RKO (cell line): ENCODE results near the gene HECW1.
"Not testable (repeated sequence)": the region's sequence is repeated elsewhere in the genome, so short reads cannot be mapped to it uniquely, and the experiment has no call there.

Experiments
- DNase-seq: peaks from one replicate; pipeline ENCODE4 v3.0.0-alpha.2; 2016; ENCODE audit warnings: low spot score

Gene HECW1

DNA sequence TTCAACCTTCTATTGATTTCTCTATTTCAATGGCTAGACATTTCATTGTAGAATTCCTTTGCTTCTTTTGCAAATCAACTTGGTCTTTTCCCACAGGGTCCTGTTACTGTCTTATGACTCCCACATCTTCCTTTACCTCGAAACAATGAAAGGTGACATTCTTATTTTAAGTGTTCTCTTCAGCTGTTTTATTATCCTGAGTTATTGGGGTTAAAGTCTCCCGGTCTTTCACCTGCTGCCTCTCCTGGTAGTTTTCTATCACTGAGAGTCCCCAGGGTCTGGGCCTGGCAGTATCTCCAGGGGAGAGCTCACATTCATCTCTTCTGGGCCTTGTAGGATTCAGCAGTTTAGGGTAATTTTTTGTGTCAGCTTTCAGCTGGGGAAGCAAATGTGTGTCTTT is 95.8 kb downstream of the HECW1 start:
- DNase-seq: no peak

DNA sequence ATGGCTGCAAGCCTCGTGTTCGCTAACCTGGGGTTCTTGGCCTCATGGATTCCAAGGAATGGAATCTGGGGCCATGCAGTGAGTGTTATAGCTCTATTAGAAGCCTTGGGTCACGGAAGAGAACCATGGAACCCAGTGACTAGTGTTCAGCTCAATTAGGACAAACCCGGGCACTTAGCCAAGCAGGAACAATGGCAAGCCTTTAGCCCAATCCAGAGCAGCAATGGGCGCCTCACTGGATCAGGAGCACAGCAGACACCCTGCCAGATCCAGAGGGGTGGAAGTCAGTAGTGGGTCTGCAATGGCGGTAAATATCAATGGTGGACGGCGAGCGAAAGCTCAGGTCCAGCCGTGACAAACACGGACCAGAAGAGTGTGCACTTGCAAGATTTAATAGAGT is 98.1 kb downstream of the HECW1 start:
- DNase-seq: not testable (repeated sequence)

DNA sequence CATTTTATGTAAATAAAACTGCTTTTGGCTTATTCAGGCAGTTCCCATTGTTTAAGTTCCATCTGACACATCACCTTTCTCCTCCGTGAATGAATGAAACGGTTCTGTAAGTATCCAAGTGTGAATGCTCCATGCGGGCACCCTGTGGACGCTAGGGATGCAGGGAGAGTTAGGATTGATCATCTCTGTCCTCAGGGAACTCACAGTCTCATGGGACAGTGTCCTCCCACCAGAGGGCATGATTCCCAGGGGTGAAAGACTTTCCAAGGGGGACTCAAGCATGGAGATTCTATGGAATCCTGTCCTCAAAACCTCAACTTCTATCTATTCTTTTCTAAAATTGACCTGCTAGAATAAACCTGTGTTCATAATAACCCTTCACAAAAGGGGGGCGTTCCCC is 98.8 kb downstream of the HECW1 start:
- DNase-seq: peak; percentile 8

DNA sequence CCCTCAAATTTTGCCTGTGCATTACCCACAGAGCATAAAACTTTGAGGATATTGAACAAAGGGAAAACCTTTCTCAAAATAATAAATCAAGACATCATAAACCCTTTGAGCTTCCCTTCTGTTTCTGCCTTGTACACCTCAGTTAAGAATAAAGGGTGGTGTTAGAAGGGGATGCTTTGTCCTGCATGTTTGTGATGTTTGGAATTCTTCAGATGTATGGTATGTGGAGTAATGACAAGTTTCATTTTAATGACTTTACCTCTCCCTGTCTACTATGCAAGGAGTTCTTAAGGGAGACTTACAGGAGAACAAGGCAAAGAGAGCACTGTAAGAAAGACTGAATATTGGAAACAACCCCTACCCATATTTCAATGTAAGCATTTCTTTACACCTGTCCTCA is 99.2 kb downstream of the HECW1 start:
- DNase-seq: no peak

DNA sequence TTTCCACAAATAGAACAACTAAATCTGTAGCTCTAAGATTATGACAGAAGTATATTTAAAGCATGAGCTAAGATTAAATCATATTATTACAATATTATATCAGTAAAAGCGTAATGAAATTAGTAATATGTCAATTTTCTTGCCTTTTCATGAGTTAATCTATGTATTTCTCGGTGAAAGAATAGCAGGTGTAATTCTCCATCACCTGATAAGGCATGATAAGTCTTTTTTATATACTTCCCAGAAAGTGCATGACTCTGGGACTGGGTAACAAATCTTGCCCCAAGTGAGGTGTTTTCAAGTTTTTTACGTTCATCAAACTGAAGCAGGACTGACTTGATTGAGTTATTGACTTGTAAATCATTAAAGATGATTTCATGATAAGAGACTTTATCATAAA is 100.5 kb downstream of the HECW1 start:
- no peak for DNase-seq

DNA sequence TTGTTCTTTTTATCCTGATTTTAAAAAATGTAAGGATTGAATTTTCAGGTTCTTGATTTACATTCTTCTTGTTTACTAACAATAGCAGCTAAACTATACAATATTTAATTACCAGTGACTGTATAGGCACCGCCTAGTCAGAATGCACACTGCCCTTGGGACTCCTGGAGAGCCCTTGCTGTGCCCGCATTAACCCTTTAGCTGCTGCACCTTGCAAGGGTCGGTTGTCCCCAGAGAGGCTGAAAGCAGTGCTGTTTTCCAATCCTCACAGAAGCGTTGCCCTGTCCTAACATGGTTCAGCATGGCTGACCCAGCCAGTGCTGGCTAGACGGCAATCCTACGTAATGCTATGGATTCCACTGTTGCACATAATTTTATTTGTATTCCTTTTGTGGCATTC is 102.6 kb downstream of the HECW1 start:
- DNase-seq: no peak

DNA sequence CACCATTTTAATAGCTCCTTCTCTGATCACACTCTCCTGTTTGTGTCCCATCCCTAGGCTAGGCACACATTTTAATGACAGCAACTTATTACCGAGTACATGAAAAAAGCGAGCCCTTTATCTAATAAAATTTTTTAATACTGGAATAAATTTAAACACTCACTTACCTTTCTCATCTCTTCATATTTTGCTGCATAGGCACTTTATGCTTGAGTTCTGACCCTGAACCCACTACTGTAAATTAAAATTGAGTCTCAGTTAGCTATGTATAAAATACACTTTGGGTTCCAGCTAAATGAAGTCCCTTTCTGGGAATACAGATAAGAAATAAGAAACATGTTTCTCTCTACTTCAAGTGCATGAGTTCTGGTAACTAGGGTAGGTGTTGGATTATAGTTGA is 104.6 kb downstream of the HECW1 start:
- no peak for DNase-seq

DNA sequence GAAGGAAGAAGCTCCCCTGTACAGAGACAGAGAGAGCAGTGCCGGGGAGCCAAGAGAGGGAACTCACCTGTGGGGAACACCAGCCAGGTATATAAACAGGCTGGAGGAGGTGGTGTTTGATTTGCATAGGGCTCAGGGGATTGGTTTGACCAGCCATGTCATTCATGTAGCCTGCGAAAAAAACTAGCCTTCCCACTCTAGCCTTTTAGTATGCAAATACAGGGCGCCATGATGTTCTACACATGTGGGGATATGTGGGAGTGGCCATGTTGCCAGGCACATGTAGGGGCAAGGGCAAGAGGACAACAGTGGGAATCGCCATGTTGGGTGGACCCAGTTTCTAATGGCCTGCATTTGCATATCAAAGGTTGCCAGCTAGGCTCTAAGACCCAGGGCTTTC is 106.5 kb downstream of the HECW1 start:
- not testable (repeated sequence) for DNase-seq

DNA sequence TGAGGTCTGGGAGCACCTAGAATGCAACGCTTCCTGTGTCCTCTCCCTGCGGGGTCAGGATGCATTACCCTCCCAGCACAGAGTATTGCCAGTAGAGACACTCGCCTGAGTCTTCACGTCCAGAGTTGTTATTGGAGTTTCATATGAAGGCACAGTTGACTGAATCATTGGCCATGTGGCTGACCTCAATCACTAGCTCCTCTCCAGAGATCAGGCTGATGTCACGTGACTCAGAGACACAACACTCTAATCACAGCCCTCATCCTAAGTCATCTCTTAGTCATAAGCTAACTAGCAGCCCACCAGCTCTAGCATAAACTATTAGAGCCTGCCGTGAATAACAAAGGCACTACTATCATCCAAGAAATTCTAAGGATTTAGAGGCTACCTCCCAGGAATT is 107.8 kb downstream of the HECW1 start:
- peak; percentile 66 for DNase-seq

DNA sequence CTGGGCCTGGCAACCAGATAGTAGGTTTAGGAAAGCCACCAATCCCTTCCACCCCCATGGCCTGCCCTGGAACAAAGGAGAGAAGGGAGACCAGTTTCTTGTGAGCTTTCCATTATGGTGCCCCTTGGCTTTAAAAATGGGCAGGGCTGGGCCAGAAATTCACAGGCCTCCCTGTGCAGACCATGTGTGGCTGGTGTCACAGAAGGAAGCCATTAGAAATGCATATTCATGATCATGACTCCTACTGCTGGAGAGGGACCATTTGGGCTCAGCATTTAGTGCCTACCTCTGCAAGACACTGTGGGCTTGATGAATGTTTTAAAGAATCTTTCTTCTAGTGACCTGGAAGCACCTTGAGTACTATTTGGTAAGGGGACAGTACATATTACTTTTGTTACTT is 108.3 kb downstream of the HECW1 start:
- DNase-seq: no peak

DNA sequence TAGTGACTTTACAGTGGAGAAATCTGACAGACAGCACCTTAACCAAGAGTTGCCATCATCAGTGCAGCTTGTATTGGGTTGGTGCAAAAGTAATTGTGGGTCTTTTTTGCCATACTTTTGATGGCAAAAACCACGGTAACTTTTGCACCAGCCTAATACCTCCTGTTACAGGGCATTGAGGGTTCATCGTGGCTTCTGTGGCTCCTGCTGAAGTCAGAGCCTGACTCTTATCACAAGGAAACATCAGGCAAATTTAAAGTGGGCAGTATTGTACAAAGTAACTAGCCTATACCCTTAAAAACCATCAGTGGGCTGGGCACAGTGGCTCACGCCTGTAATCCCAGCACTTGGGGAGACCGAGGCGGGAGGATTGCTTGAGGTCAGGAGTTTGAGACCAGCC is 117.4 kb downstream of the HECW1 start:
- DNase-seq: no peak

DNA sequence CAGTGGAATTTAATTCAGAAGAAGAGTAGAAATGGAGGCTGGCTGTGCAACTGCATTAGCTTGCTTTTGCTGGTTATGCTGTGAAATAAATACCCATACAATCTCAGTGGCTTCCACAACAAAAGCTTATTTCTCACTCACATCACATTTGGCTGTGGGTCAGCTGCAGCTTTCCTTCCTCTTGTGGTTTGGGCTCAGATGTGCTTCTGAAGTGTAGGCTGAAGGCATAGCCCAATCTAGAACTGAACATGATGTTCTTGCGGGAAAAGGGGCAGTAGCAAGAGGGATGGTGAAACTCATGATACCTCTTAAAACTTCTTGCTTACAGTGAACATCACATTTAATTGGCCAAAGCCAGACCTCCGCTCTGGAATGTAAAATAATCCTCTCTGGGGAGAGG is 119.9 kb downstream of the HECW1 start:
- DNase-seq: no peak

DNA sequence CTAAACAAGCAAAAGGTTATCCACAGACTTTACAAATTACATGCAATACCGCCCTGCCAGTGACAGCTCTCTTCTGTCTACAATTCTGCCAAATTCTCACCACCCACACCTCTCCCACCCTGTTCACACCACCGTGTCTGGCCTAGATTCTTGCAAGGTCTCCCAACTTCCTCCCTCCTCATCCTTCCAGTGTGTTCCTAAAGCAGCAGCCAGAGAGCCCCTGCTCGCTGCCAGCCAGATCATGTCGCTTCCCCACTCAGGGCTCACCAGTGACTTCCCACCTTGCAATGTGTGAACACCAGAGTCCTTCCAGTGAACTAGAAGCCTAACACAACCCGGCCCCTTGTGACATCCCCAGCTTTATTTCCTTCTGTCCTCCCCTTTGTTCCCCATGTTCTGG is 121.6 kb downstream of the HECW1 start:
- DNase-seq: no peak

DNA sequence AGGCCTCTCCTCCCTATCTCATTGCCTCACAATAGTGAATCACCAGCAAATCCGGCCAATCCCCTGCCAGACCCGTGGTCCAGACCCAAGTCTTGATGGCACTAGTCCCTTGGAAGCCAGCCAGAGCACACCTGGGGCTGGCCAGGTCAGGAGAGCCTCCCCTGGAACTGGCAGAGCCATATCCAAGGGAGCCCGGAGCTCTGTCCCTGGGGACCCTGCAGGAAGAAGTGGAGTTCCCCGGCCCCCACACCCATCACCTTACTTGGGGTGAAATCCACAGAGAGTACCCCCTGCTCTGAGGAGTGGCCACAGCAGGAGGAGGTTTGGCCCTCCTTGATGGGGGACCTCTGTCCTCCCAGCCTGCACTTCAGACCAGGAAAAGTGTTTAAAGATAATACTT is 122.5 kb downstream of the HECW1 start:
- DNase-seq: no peak

DNA sequence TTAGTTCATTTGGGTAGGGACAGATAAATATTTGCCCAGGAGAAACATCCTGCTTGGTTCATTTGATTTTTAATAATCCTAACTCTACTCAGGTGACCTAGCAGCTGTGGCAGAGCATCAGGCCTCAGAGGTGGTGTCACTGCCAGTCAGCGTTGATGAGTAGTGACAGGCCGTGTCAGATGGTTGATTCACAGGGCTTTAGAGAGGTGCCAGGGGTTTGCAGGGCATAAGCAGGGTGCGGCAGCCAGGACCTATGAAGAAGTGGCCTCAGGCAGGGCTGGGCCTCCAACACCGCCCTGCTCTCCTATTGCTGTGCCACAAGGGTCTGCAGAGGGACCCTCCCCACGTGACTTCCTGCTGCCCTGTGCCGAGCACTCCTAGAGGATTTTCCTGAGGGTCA is 128.1 kb downstream of the HECW1 start:
- no peak for DNase-seq

DNA sequence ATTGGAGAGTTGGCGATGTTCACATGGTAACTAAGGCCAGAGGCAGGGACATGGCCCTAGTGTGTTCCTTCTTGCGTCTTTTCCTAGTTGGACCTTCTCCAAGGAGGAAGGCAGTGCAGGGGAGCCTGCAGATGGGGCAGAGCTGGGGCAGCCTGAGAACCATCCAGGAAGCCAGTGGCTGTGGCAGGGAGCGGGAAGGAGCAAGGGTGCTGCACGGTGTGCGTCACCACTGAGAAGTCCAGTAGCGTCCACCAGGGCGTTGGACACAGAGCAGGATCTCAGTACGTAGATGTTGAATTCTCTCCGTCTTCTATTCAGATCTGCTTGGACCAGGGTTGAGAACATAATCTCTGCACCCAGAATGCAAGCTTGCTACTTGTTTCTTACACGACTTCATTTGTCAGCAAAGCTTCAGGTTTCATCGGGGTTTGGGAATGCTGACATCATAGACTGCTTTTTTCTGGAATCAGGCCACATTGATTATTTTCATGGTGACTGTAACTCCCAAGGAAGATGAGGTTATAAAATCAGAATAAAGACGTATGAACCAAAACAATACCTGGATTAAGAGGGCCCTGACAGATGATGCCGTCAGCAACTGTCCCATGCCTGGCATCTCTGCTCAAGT is 130.3 kb downstream of the HECW1 start:
- DNase-seq: no peak

DNA sequence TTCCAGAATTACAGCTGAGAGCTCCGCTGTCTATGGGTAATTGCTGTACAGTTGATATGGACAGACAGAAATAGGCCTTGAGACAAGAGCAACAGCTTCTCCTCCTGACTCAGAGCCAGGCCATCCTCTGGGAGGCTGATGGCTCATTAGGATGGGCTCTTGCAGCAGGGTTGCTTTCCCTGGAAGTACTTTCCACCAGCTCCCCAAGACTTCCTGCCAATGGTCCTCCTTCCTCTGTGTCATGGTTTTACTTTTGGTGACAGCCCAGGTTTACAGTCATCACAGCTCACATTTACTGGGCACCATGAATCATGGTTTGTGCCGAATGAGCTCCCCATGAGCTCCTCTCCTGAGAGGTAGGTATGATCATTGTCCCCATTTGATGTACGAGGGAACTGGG is 131.8 kb downstream of the HECW1 start:
- peak; percentile 71 for DNase-seq

DNA sequence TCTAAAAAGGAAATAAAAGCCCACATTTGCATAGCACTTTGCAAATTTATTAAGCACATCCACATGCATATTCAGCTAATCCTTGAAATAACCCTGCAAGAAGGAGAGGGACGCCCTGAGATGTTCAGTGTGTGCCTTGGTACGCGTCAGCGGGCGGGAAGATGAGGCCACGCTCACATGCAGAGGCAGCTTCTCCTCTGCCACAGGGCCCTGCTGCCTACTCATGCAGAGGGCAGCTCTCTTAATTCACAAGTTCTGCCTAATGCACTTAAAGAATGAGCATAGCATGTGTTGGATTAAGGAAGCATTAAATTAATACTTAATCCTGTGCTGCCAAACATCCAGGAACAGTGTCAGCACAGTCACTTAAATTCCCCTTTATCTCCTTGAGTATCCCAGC is 132.3 kb downstream of the HECW1 start:
- DNase-seq: no peak

DNA sequence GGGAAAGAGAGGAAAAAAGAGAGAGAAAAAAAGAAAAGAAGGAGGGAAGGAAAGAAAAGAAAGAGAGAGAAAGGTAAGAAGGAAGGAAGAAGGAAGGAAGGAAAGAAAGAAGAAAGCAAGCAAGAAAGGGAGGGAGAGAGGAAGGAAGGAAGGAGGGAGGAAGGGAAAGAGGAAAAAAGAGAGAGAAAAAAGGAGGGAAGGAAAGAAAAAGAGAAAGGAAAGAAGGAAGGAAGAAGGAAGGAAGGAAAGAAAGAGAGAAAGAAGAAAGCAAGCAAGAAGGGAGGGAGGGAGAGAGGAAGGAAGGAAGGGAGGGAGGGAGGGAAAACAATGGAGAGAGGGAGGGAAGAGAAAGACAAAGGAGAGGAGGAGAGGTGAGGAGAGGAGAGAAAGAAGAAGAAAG is 135.3 kb downstream of the HECW1 start:
- DNase-seq: no peak

DNA sequence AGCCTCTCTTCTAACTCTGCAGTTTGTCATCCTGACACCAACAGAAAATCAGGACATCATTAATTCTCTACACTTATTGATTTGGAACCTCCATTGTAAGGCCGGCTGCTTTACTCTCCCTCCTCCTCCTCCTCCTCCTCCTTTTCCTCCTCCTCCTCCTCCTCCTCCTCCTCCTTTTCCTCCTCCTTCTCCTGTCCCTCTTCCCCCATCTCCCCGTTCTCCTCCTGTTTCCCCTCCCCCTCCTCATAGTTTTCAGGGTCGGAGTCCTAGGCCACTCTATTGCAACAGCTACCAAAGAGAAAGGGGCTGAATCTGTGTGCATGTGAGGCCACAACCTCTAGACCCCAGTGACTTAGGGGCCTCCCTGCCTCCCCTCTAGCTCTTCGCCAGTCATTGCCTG is 136.1 kb downstream of the HECW1 start:
- DNase-seq: no peak

DNA sequence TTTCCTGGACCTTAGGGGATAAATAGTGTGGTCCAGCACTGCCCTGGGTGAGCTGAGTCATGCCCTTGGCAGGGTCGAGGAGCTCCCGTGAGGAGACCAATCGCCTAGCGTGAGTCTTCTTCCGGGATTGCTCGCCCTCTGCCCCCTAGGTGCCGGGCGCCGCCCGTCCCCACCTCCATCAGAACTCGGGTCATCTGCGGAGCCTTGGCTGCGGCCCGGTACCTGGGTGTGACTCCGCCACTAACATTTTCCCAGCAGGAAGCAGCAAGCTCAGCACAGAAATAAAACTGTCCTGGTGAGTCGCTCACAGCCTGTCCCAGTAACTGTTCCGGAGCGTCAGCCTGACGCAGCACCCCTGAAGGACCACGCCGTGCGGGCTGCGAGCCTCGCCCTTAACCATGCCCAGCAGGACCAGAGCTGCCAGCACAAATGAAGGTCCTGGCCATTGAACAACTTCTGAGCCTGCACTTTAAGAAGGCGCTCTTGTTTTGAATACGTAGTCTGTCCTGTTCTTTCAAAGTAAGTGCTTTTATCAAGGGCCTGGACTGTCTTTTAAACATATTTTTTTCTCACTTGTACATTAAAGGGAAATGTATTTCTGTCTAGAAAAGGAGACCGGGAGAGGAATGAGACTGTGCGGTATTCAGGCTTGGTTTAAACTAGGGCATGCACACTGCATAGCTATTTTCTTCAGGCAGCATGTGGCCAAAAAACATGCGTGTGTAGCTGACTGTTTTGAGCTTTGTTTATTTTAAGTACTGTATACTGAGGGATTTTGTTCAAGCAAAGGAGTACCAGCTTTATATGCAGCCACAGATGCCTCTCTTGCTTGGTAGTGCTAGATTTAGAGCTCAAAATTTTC is 136.7 kb downstream of the HECW1 start:
- peak; percentile 88 for DNase-seq

DNA sequence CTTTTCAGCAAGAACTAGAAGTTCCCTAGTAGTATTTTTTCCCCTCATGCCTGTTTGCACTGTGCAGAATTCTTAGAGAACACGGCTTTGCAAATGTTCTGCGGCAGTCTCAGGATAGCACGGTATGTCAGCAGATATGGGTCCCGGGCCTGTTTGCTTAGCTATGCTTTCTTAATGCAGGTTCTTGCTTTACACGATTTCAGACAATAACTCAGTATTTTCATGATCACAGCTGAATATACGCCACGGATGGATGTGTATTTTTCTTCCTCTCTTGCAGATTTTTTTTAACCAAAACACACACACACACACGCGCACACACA is 137.3 kb downstream of the HECW1 start:
- DNase-seq: peak; percentile 26

DNA sequence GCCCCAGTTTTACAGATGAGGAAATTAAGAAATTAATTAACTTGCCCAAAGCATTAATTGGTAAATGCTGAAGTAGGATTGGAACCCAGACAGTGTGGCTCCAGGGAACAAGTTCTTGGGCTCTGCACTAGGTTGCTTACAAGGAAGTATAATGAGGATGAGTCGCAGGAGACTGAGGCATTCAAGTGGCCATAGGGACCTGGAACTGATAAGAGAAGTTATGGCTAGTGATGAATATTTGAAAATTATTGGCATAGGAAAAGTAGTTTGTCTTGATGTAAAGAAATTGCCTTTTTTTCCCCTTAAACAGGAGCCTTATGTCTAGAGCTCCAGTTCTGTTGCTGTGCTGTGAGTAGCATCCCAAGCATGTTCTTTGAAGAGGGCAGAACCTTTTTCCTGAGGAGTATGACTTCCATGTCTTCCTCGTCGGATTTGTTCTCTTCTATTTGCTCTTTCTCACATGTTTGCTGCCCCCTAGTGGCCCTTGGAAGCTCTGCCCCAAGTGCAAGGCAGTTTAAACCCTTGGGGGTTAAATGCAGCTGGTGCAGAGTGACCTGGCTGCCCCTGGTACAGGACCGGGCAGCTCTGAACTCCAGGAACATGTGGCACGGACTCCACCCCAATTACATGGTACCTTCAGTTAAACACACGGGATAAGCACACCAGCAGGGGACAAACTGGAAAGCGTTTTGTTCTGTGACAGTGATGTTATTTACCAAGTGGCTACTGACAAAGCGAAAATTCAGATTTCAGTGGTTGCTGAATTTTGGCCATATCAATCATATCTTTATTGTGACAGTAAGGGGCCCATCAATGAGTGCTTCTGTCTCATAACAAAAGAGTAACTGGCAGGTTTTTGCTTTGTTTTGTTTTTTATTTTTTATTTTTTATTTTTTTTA is 148.8 kb downstream of the HECW1 start:
- DNase-seq: peak; percentile 87
